Activated CD4-positive, alpha-beta memory T cell treated with anti-CD3 and anti-CD28 coated beads for 36 hours (primary cell): ENCODE measurements around the gene ASB13. TPM values are rescaled to one million over a fixed set of nuclear protein-coding genes. Genes with fewer than 3 reads are reported as not detected.
"Not testable (repeated sequence)": the region's sequence is repeated elsewhere in the genome, so short reads cannot be mapped to it uniquely, and the experiment has no call there.

ENCODE experiments used
- CTCF ChIA-PET: fragments of 350-600 bp; sonication (Branson Sonifier 250); formaldehyde crosslinking; loops from one replicate; lab custom pipeline; 2021; ENCODE audit warnings: antibody characterized with exemption, inconsistent platforms; lab: Charles Lee
- POLR2A ChIA-PET: fragments of 350-600 bp; sonication (Branson Sonifier 250); formaldehyde crosslinking; loops from one replicate; lab custom pipeline; 2021; ENCODE audit warnings: antibody characterized with exemption; lab: Charles Lee
- DNase-seq: peaks from one replicate; pipeline ENCODE4 v3.0.0-alpha.2; 2020
- H3K27ac Mint-ChIP-seq: one replicate; pipeline ENCODE4 v1.8.0; 2021; ENCODE audit warnings: mixed read lengths
- H3K27me3 Mint-ChIP-seq: one replicate; pipeline ENCODE4 v1.8.0; 2021; ENCODE audit warnings: mixed read lengths
- H3K36me3 Mint-ChIP-seq: one replicate; pipeline ENCODE4 v1.8.0; 2021; ENCODE audit warnings: mixed read lengths
- H3K4me1 Mint-ChIP-seq: one replicate; pipeline ENCODE4 v1.8.0; 2021; ENCODE audit warnings: low read depth, mixed read lengths
- H3K4me3 Mint-ChIP-seq: one replicate; pipeline ENCODE4 v1.8.0; 2021; ENCODE audit warnings: mild to moderate bottlenecking, mixed read lengths
- H3K9me3 Mint-ChIP-seq: one replicate; pipeline ENCODE4 v1.8.0; 2021; ENCODE audit warnings: mixed read lengths
- intact Hi-C: fragments of 100-400 bp; cut with micrococcal nuclease; formaldehyde crosslinking; loops from one replicate; pipeline ENCODE4 v1.15.1; 2023
- total RNA-seq, 2 experiments: library from RNA; stranded (reverse); gene quantifications; one replicate each; pipeline ENCODE4 v1.2.3, GENCODE V29; 2021

The ASB13 gene
- total RNA-seq, 2 experiments from 2014 or later, result 12.1 to 12.5 TPM

- Mint-ChIP-seq H3K9me3 (no peaks in the 10 kb centered on the region), H3K36me3 (no peaks in the 10 kb centered on the region), H3K4me1 (peaks cover 31% of the 10 kb centered on the region), H3K4me3 (peak overlapping the region; percentile 34), H3K27ac (peak overlapping the region; percentile 69), H3K27me3 (peaks cover 3% of the 10 kb centered on the region)
- ChIA-PET CTCF (interaction anchor here (0.5 to 3.9 kb wide), 24 partner anchors 14 to 248 kb away, joined by 3 to 35 read pairs (median 4); partner anchors contain the start of genes GDI2 and TASOR2), POLR2A (interaction anchor here (0.9 to 1.2 kb wide), 2 partner anchors 181 to 311 kb away, joined by 3 read pairs; no protein-coding TSS in a partner anchor)
- intact Hi-C loops, result loop anchor here (1.0 to 10.0 kb wide), 6 partner anchors 38 to 334 kb away; partner anchors contain the start of gene ASB13
- DNase-seq, result peak; percentile 59
Observed at GRCh38 chr10:5628451-5629302, 37.7 kb downstream of the ASB13 start.

- H3K9me3 Mint-ChIP-seq, result no peaks in the 10 kb centered on the region
- H3K36me3 Mint-ChIP-seq, result no peaks in the 10 kb centered on the region
- intact Hi-C loops, result loop anchor here (2.0 to 10.0 kb wide), 4 partner anchors 39 to 333 kb away; partner anchors contain the start of gene ASB13
- H3K27ac Mint-ChIP-seq, result no peak overlapping the region
- peaks cover 27% of the 10 kb centered on the region for H3K4me1 Mint-ChIP-seq
- peaks cover 3% of the 10 kb centered on the region for H3K27me3 Mint-ChIP-seq
- POLR2A ChIA-PET, result no interaction called here
- no peak overlapping the region for H3K4me3 Mint-ChIP-seq
- DNase-seq, result no peak
- CTCF ChIA-PET, result interaction anchor here (3.9 kb wide), 1 partner anchor 184 kb away, joined by 35 read pairs; no protein-coding TSS in a partner anchor
Observed at GRCh38 chr10:5627486-5628044, 38.8 kb downstream of the ASB13 start.

GRCh38 chr10:5625992-5626777 lies 40.2 kb downstream of the ASB13 start:
- peaks cover 27% of the 10 kb centered on the region for H3K4me1 Mint-ChIP-seq
- POLR2A ChIA-PET, result no interaction called here
- H3K9me3 Mint-ChIP-seq, result no peaks in the 10 kb centered on the region
- H3K27me3 Mint-ChIP-seq, result peaks cover 3% of the 10 kb centered on the region
- DNase-seq, result peak; percentile 52
- intact Hi-C loops, result loop anchor here (5.0 to 10.0 kb wide), 2 partner anchors 74 to 331 kb away; no protein-coding TSS in a partner anchor
- no peaks in the 10 kb centered on the region for H3K36me3 Mint-ChIP-seq
- CTCF ChIA-PET, result interaction anchor here (6.6 kb wide), 1 partner anchor 185 kb away, joined by 237 read pairs; no protein-coding TSS in a partner anchor
- H3K27ac Mint-ChIP-seq, result no peak overlapping the region
- H3K4me3 Mint-ChIP-seq, result no peak overlapping the region

GRCh38 chr10:5624701-5625100 lies 41.7 kb downstream of the ASB13 start:
- H3K27ac Mint-ChIP-seq, result no peak overlapping the region
- no peak for DNase-seq
- no peak overlapping the region for H3K4me3 Mint-ChIP-seq
- ChIA-PET POLR2A (no interaction called here), CTCF (interaction anchor here (0.8 to 6.6 kb wide), 3 partner anchors 10 to 191 kb away, joined by 3 to 237 read pairs (median 18); no protein-coding TSS in a partner anchor)
- peaks cover 3% of the 10 kb centered on the region for H3K27me3 Mint-ChIP-seq
- no peaks in the 10 kb centered on the region for H3K9me3 Mint-ChIP-seq
- H3K4me1 Mint-ChIP-seq, result peaks cover 24% of the 10 kb centered on the region
- no peaks in the 10 kb centered on the region for H3K36me3 Mint-ChIP-seq
- intact Hi-C loops, result loop anchor here (5.0 to 10.0 kb wide), 3 partner anchors 72 to 777 kb away; no protein-coding TSS in a partner anchor

GRCh38 chr10:5623081-5623748 lies 43.2 kb downstream of the ASB13 start:
- Mint-ChIP-seq H3K4me3 (no peak overlapping the region), H3K27ac (no peak overlapping the region), H3K4me1 (peaks cover 10% of the 10 kb centered on the region), H3K36me3 (no peaks in the 10 kb centered on the region), H3K9me3 (no peaks in the 10 kb centered on the region), H3K27me3 (peaks cover 1% of the 10 kb centered on the region)
- POLR2A ChIA-PET, result interaction anchor here (1.1 to 1.7 kb wide), 2 partner anchors 176 to 182 kb away, joined by 3 to 4 read pairs; no protein-coding TSS in a partner anchor
- DNase-seq, result peak; percentile 90
- intact Hi-C loops, result loop anchor here (1.0 to 10.0 kb wide), 3 partner anchors 181 to 776 kb away; no protein-coding TSS in a partner anchor
- CTCF ChIA-PET, result interaction anchor here (0.7 to 6.6 kb wide), 62 partner anchors 9 to 808 kb away, joined by 3 to 237 read pairs (median 5); partner anchors contain the start of genes CALML3, NET1 and TUBAL3

- Mint-ChIP-seq H3K36me3 (no peaks in the 10 kb centered on the region), H3K27me3 (peaks cover 1% of the 10 kb centered on the region), H3K4me1 (peaks cover 7% of the 10 kb centered on the region), H3K27ac (no peak overlapping the region), H3K9me3 (no peaks in the 10 kb centered on the region), H3K4me3 (no peak overlapping the region)
- intact Hi-C loops, result loop anchor here (5.0 to 10.0 kb wide), 2 partner anchors 328 to 775 kb away; no protein-coding TSS in a partner anchor
- ChIA-PET POLR2A (interaction anchor here (1.1 to 1.7 kb wide), 2 partner anchors 175 to 181 kb away, joined by 3 to 4 read pairs; no protein-coding TSS in a partner anchor), CTCF (interaction anchor here (0.6 to 6.6 kb wide), 54 partner anchors 8 to 808 kb away, joined by 3 to 237 read pairs (median 6); partner anchors contain the start of genes CALML3, NET1 and TUBAL3)
- DNase-seq, result no peak
Observed at GRCh38 chr10:5622186-5622960, 44.0 kb downstream of the ASB13 start.

- POLR2A ChIA-PET, DNase-seq, H3K4me1 Mint-ChIP-seq, H3K27ac Mint-ChIP-seq, H3K27me3 Mint-ChIP-seq, H3K36me3 Mint-ChIP-seq, H3K9me3 Mint-ChIP-seq, H3K4me3 Mint-ChIP-seq: not testable (repeated sequence)
- CTCF ChIA-PET, result interaction anchor here (0.7 to 6.6 kb wide), 4 partner anchors 10 to 180 kb away, joined by 3 to 237 read pairs (median 29); no protein-coding TSS in a partner anchor
- intact Hi-C loops, result loop anchor here (5.0 to 10.0 kb wide), 2 partner anchors 327 to 774 kb away; no protein-coding TSS in a partner anchor
Observed at GRCh38 chr10:5621371-5621770, 45.0 kb downstream of the ASB13 start.

- Mint-ChIP-seq H3K4me3 (no peak overlapping the region), H3K27me3 (peaks cover 4% of the 10 kb centered on the region), H3K4me1 (peaks cover 1% of the 10 kb centered on the region), H3K9me3 (no peaks in the 10 kb centered on the region), H3K27ac (no peak overlapping the region), H3K36me3 (no peaks in the 10 kb centered on the region)
- ChIA-PET CTCF (interaction anchor here (3.3 to 6.6 kb wide), 2 partner anchors 174 to 180 kb away, joined by 44 to 237 read pairs; no protein-coding TSS in a partner anchor), POLR2A (no interaction called here)
- DNase-seq, result no peak
- intact Hi-C loops, result loop anchor here (5.0 to 10.0 kb wide), 2 partner anchors 326 to 774 kb away; no protein-coding TSS in a partner anchor
Observed at GRCh38 chr10:5620966-5621365, 45.4 kb downstream of the ASB13 start.

- intact Hi-C loops, result loop anchor here (5.0 to 10.0 kb wide), 2 partner anchors 325 to 773 kb away; no protein-coding TSS in a partner anchor
- H3K27ac Mint-ChIP-seq, result no peak overlapping the region
- peaks cover 4% of the 10 kb centered on the region for H3K27me3 Mint-ChIP-seq
- no peak overlapping the region for H3K4me3 Mint-ChIP-seq
- H3K9me3 Mint-ChIP-seq, result no peaks in the 10 kb centered on the region
- H3K36me3 Mint-ChIP-seq, result no peaks in the 10 kb centered on the region
- CTCF ChIA-PET, result interaction anchor here (6.6 kb wide), 1 partner anchor 179 kb away, joined by 237 read pairs; no protein-coding TSS in a partner anchor
- DNase-seq, result no peak
- POLR2A ChIA-PET, result no interaction called here
- H3K4me1 Mint-ChIP-seq, result no peaks in the 10 kb centered on the region
Observed at GRCh38 chr10:5620223-5620721, 46.1 kb downstream of the ASB13 start.
